MM.1S (cell line): ENCODE results near the gene EXOC4.

Experiments
- DNase-seq: peaks from one replicate; pipeline ENCODE4 v3.0.0-alpha.2; 2015
- H2AFZ ChIP-seq: fragments of 300-600 bp; sonication (generic); 2 replicates; pipeline ENCODE4 v1.6.0; 2016; ENCODE audit warnings: antibody characterized with exemption, low read length
- H3F3A ChIP-seq: fragments of 300-600 bp; sonication (generic); 2 replicates; pipeline ENCODE4 v1.6.1; 2016; ENCODE audit warnings: mild to moderate bottlenecking, antibody characterized with exemption, low read length, moderate library complexity, mixed read lengths; ENCODE audit not compliant: insufficient read depth
- H3K27ac ChIP-seq: fragments of 300-600 bp; sonication (generic); 2 replicates; pipeline ENCODE4 v1.5.1; 2016; ENCODE audit warnings: mild to moderate bottlenecking, low read length
- H3K27me3 ChIP-seq: fragments of 300-600 bp; sonication (generic); replicated peaks from 2 replicates; pipeline ENCODE4 v1.6.0; 2016; ENCODE audit warnings: low read length; ENCODE audit not compliant: insufficient read depth
- H3K36me3 ChIP-seq: fragments of 300-600 bp; sonication (generic); replicated peaks from 2 replicates; pipeline ENCODE4 v1.6.1; 2016; ENCODE audit warnings: mild to moderate bottlenecking, low read length, mixed read lengths; ENCODE audit not compliant: insufficient read depth
- H3K4me1 ChIP-seq: fragments of 300-600 bp; sonication (generic); 2 replicates; pipeline ENCODE4 v1.6.1; 2016; ENCODE audit warnings: low read length, mixed read lengths
- H3K4me2 ChIP-seq: fragments of 300-600 bp; sonication (generic); 2 replicates; pipeline ENCODE4 v1.6.0; 2016; ENCODE audit warnings: low read depth, low read length
- H3K4me3 ChIP-seq: fragments of 300-600 bp; sonication (generic); 2 replicates; pipeline ENCODE4 v1.5.1; 2016; ENCODE audit warnings: low read length, mixed read lengths
- H3K79me2 ChIP-seq: fragments of 300-600 bp; sonication (generic); 2 replicates; pipeline ENCODE4 v1.6.1; 2016; ENCODE audit warnings: mixed run types, low read length, mixed read lengths
- H3K9ac ChIP-seq: fragments of 300-600 bp; sonication (generic); 2 replicates; pipeline ENCODE4 v1.6.1; 2016; ENCODE audit warnings: low read length, mixed read lengths
- H3K9me2 ChIP-seq: fragments of 300-600 bp; sonication (generic); replicated peaks from 2 replicates; pipeline ENCODE4 v1.6.1; 2016; ENCODE audit warnings: mild to moderate bottlenecking, low read length, mixed read lengths; ENCODE audit not compliant: insufficient read depth
- H3K9me3 ChIP-seq: fragments of 300-600 bp; sonication (generic); replicated peaks from 2 replicates; pipeline ENCODE4 v1.6.1; 2016; ENCODE audit warnings: mild to moderate bottlenecking, low read length, mixed read lengths; ENCODE audit not compliant: insufficient read depth
- H4K20me1 ChIP-seq: fragments of 300-600 bp; sonication (generic); 2 replicates; pipeline ENCODE4 v1.6.1; 2016; ENCODE audit warnings: mild to moderate bottlenecking, low read length, moderate library complexity, mixed read lengths; ENCODE audit not compliant: insufficient read depth
- CTCF ChIP-seq: fragments of 300-600 bp; sonication (generic); IDR thresholded peaks from 2 replicates; pipeline ENCODE4 v1.5.1; 2016; ENCODE audit warnings: antibody characterized with exemption, low read length, mixed read lengths
- EZH2 ChIP-seq: fragments of 300-600 bp; sonication (generic); optimal IDR thresholded peaks from 2 replicates; pipeline ENCODE3; 2017; ENCODE audit warnings: low read depth, mild to moderate bottlenecking, antibody characterized with exemption, low read length, mixed read lengths
- EZH2phosphoT487 ChIP-seq: fragments of 300-600 bp; sonication (generic); IDR thresholded peaks from 2 replicates; pipeline ENCODE4 v1.6.1; 2018; ENCODE audit warnings: antibody characterized with exemption, low read length

The EXOC4 gene

DNA sequence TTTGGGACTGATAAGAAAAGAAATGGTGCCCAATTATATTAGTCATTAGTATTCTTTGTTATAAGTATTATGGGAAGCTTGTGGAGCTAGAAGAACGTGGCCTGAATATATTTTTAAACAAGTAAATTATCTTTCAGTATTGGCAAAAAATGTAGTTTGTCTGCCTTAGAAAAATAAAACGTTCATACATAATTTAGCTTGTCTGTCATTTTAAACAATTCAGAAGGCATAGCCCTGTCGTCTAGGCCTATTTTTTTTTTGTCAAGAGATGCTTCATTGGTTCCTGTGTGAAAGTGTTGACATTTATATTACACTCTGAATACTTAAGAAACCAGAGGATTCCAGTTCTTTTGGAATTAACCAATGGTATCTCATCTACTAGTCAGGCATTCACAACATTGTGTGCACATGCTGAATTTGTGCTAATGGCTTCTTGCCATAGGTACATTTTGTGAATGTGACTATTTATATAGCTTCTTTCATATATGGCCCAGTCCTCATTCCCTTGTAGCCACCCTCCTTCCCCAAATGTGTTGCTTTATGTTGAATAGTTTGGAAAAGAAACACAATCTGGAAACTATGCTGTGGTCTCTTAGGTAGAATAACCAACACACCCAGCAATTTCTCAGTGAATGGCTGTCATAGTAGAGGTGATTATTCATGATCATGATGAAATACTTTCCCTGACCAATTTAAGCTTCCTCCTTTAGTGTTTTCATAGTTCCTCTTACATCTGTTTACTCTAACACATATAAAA lies 435.8 kb downstream of the EXOC4 start:
- Histone ChIP-seq H3K27me3 (no peaks in the 10 kb centered on the region), H3K4me3 (no peak overlapping the region), H3K4me1 (no peaks in the 10 kb centered on the region), H3K9ac (no peak overlapping the region), H3F3A (no peaks in the 10 kb centered on the region), H3K36me3 (no peaks in the 10 kb centered on the region), H2AFZ (no peak overlapping the region), H4K20me1 (no peaks in the 10 kb centered on the region), H3K9me2 (no peaks in the 10 kb centered on the region), H3K4me2 (no peak overlapping the region), H3K79me2 (no peaks in the 10 kb centered on the region), H3K27ac (no peak overlapping the region), H3K9me3 (no peaks in the 10 kb centered on the region)
- TF ChIP-seq EZH2 = no peak
- no peak for TF ChIP-seq EZH2phosphoT487
- no peak for TF ChIP-seq CTCF
- DNase-seq = no peak

DNA sequence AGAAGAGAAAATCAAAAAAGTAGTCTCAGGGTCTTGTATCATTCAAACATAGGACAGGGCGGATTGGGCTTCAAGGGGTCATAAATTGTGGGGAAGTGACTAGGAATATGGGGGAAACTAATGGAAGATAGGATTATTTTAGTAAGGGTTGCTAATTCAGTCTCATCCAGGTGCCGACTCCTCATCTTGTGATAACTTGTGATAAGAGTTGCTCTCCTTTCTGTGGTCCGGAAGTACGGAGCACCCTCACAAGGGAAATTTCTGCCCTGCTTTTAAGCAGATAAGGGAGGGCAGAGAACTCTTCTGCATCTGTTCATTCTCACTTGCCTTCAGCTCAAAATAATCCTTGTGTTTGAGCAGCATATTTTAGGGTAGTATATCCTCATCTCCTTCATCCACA lies 437.9 kb downstream of the EXOC4 start:
- Histone ChIP-seq H3K36me3 (no peaks in the 10 kb centered on the region), H3K27ac (no peak overlapping the region), H3K4me1 (no peaks in the 10 kb centered on the region), H3K9me3 (no peaks in the 10 kb centered on the region), H2AFZ (no peak overlapping the region), H3K27me3 (no peaks in the 10 kb centered on the region), H3K4me3 (no peak overlapping the region), H3K79me2 (no peaks in the 10 kb centered on the region), H3K4me2 (no peak overlapping the region), H3K9me2 (no peaks in the 10 kb centered on the region), H4K20me1 (no peaks in the 10 kb centered on the region), H3F3A (no peaks in the 10 kb centered on the region), H3K9ac (no peak overlapping the region)
- TF ChIP-seq EZH2 (no peak), EZH2phosphoT487 (no peak), CTCF (no peak)
- no peak for DNase-seq

- H3F3A ChIP-seq = no peaks in the 10 kb centered on the region
- no peak overlapping the region for H3K4me3 ChIP-seq
- H3K9me2 ChIP-seq = no peaks in the 10 kb centered on the region
- H3K27ac ChIP-seq = no peak overlapping the region
- H3K36me3 ChIP-seq = no peaks in the 10 kb centered on the region
- no peak overlapping the region for H3K4me2 ChIP-seq
- no peaks in the 10 kb centered on the region for H3K79me2 ChIP-seq
- H3K9ac ChIP-seq = no peak overlapping the region
- H3K4me1 ChIP-seq = no peaks in the 10 kb centered on the region
- no peak overlapping the region for H2AFZ ChIP-seq
- no peak for DNase-seq
- H3K9me3 ChIP-seq = no peaks in the 10 kb centered on the region
- no peaks in the 10 kb centered on the region for H3K27me3 ChIP-seq
- no peaks in the 10 kb centered on the region for H4K20me1 ChIP-seq
- TF ChIP-seq EZH2phosphoT487 (no peak), CTCF (no peak), EZH2 (no peak)
These were observed 439.1 kb downstream of the EXOC4 start for GRCh38 chr7:133691727-133692610.
